Activated CD8-positive, alpha-beta memory T cell treated with anti-CD3 and anti-CD28 coated beads, Interleukin-2, amount 10 ng/mL, durations not matched to agents 7 days and 5 days (primary cell): ENCODE results near the gene USP30. TPM values are rescaled to one million over a fixed set of nuclear protein-coding genes. Genes with fewer than 3 reads are reported as not detected.
"Not testable (repeated sequence)": the region's sequence is repeated elsewhere in the genome, so short reads cannot be mapped to it uniquely, and the experiment has no call there.

Experiments
- ATAC-seq: fragments of 150-1000 bp; cut with Tn5 transposase; one replicate; pipeline ENCODE4 v1.10.0; 2021; ENCODE audit warnings: moderate library complexity
- CTCF ChIA-PET: fragments of 350-600 bp; sonication (Branson Sonifier 250); formaldehyde crosslinking; loops from one replicate; lab custom pipeline; 2021; ENCODE audit warnings: antibody characterized with exemption; lab: Charles Lee
- DNase-seq: peaks from one replicate; pipeline ENCODE4 v3.0.0-alpha.2; 2020
- H3K27ac Mint-ChIP-seq: one replicate; pipeline ENCODE4 v1.8.0; 2021; ENCODE audit warnings: mild to moderate bottlenecking, mixed read lengths
- H3K27me3 Mint-ChIP-seq: one replicate; pipeline ENCODE4 v1.8.0; 2021; ENCODE audit warnings: mixed read lengths
- H3K36me3 Mint-ChIP-seq: one replicate; pipeline ENCODE4 v1.8.0; 2021; ENCODE audit warnings: mild to moderate bottlenecking, mixed read lengths
- H3K4me1 Mint-ChIP-seq: one replicate; pipeline ENCODE4 v1.8.0; 2021; ENCODE audit warnings: mixed read lengths
- H3K4me3 Mint-ChIP-seq: one replicate; pipeline ENCODE4 v1.8.0; 2021; ENCODE audit warnings: mild to moderate bottlenecking, moderate library complexity, mixed read lengths
- H3K9me3 Mint-ChIP-seq: one replicate; pipeline ENCODE4 v1.8.0; 2022; ENCODE audit warnings: low read depth, mixed read lengths
- total RNA-seq, 2 experiments: library from RNA; stranded (reverse); gene quantifications; one replicate each; pipeline ENCODE4 v1.2.3, GENCODE V29; 2021

USP30 gene
- total RNA-seq, 2 experiments from 2014 or later, result 5.9 to 8.7 TPM

DNA sequence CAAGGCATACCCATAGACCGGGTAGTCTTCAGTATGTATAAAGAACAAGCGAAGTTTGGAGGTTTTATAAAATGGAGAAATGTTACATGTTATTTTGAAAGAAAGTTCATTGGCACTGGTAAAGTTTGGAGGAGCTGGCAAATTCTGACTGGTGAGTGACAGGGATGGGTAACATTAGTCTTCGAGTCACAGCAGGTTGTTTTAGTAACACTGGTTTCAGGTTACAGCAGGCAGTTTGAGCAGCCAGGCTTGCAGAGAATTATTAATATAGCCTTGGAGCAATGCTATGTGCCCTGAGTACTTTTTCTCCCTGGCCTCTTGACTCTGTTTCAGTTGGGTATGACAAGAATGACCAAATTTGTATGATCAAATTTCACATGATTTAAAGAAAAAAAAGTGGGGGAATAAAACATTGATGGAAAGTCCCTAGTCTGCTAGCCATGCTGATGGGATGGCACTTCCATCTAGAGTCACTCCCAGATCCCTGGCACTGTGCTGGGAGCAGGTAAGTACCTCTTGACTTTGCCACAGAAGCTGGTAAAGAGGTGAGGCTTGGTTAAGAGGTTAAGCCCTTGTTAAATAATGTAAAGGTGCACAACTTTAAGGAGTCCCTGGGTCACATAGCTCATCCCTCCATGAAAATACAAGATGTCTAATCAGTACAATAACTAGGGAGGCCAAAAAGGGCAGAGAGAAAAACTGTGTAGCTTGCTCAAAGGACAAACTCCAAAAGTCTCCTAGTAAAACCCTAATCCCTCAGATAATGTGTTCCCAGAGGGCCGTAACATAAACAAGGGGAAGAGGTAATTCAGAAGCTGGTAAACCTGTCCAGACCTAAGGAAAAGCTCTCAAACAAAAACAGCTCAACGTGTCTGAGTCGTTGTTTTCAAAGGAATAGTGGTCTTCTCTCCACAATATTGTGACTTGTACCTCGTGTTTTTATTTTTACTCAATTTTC is 18.9 kb upstream of the USP30 start:
- DNase-seq (no peak), ATAC-seq (no peak)
- H3K4me3 Mint-ChIP-seq, result no peak overlapping the region
- H3K27ac Mint-ChIP-seq, result no peak overlapping the region
- CTCF ChIA-PET, result no interaction called here
- peaks cover 38% of the 10 kb centered on the region for H3K27me3 Mint-ChIP-seq
- peaks cover 3% of the 10 kb centered on the region for H3K9me3 Mint-ChIP-seq
- peaks cover 2% of the 10 kb centered on the region for H3K36me3 Mint-ChIP-seq
- no peaks in the 10 kb centered on the region for H3K4me1 Mint-ChIP-seq

- H3K27ac Mint-ChIP-seq, result no peak overlapping the region
- no peak for ATAC-seq
- CTCF ChIA-PET, result no interaction called here
- peaks cover 8% of the 10 kb centered on the region for H3K36me3 Mint-ChIP-seq
- no peak for DNase-seq
- H3K4me3 Mint-ChIP-seq, result no peak overlapping the region
- H3K4me1 Mint-ChIP-seq, result peaks cover 8% of the 10 kb centered on the region
- peaks cover 18% of the 10 kb centered on the region for H3K27me3 Mint-ChIP-seq
- H3K9me3 Mint-ChIP-seq, result peaks cover 6% of the 10 kb centered on the region
Observed at GRCh38 chr12:109036975-109037374, 15.4 kb upstream of the USP30 start.

- H3K27ac Mint-ChIP-seq, result no peak overlapping the region
- CTCF ChIA-PET, result no interaction called here
Observed at GRCh38 chr12:109044241-109044640, 8.1 kb upstream of the USP30 start.

GRCh38 chr12:109047081-109047805 is 5.1 kb upstream of the USP30 start:
- H3K36me3 Mint-ChIP-seq, result peaks cover 2% of the 10 kb centered on the region
- H3K27ac Mint-ChIP-seq, result no peak overlapping the region
- CTCF ChIA-PET, result no interaction called here
- H3K4me1 Mint-ChIP-seq, result peaks cover 22% of the 10 kb centered on the region
- H3K27me3 Mint-ChIP-seq, result peaks cover 21% of the 10 kb centered on the region
- ATAC-seq (peak; percentile 16), DNase-seq (no peak)
- no peak overlapping the region for H3K4me3 Mint-ChIP-seq
- H3K9me3 Mint-ChIP-seq, result no peaks in the 10 kb centered on the region

More at GRCh38 chr12:109044241-109044640, 8.1 kb upstream of the USP30 start:
- ATAC-seq (no peak), DNase-seq (no peak)
- H3K9me3 Mint-ChIP-seq, result peaks cover 3% of the 10 kb centered on the region
- H3K4me1 Mint-ChIP-seq, result peaks cover 24% of the 10 kb centered on the region
- H3K36me3 Mint-ChIP-seq, result peaks cover 5% of the 10 kb centered on the region
- H3K27me3 Mint-ChIP-seq, result peaks cover 24% of the 10 kb centered on the region
- H3K4me3 Mint-ChIP-seq, result no peak overlapping the region

DNA sequence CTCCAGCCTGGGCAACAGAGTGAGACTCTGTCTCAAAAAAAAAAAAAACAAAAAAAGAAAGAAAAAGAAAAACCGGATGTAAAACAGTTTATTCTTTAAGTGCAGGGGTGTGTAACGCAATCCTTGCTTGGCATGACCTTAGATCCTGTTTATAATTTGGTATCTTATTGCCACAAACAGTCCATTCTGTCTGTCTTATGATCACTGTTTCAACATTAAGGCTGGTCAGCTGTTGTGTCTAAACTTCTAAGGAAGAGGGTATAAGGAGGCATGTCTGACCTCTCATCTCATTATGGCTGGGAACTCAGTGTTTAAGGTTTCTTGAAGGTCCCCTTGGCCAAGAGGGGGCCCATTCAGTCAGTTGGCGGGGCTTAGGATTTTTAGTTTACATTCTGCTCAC is 3.7 kb upstream of the USP30 start:
- ATAC-seq, H3K4me3 Mint-ChIP-seq, H3K27me3 Mint-ChIP-seq, H3K36me3 Mint-ChIP-seq, CTCF ChIA-PET, DNase-seq, H3K9me3 Mint-ChIP-seq, H3K27ac Mint-ChIP-seq: not testable (repeated sequence)
- peaks cover 24% of the 10 kb centered on the region for H3K4me1 Mint-ChIP-seq

- DNase-seq, H3K27me3 Mint-ChIP-seq, H3K36me3 Mint-ChIP-seq, H3K27ac Mint-ChIP-seq, H3K9me3 Mint-ChIP-seq, H3K4me3 Mint-ChIP-seq, CTCF ChIA-PET, ATAC-seq: not testable (repeated sequence)
- H3K4me1 Mint-ChIP-seq, result peaks cover 29% of the 10 kb centered on the region
Observed at GRCh38 chr12:109049794-109050193, 2.6 kb upstream of the USP30 start.

DNA sequence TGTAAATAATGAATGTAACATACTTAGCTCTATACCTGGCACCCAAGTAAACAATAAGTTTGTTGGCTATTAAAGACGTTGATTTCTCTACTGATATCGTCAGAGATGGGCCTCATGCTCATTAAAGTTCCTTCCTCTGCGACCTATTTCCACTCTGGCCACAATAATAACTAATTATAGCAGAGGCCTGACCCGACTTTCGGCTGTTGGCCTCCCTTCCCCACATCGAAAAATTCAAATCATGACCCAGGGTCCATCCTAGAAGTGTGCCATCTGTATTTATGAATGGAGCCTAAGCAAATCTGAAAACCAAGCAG is 321 bp upstream of the USP30 start:
- no peak for DNase-seq
- H3K27ac Mint-ChIP-seq, result peak overlapping the region; percentile 96
- CTCF ChIA-PET, result interaction anchor here (0.7 to 1.7 kb wide), 7 partner anchors 24 to 476 kb away, joined by 3 to 6 read pairs (median 4); partner anchors contain the start of gene ALKBH2
- H3K4me1 Mint-ChIP-seq, result peaks cover 23% of the 10 kb centered on the region
- no peak for ATAC-seq
- peaks cover 3% of the 10 kb centered on the region for H3K36me3 Mint-ChIP-seq
- no peaks in the 10 kb centered on the region for H3K9me3 Mint-ChIP-seq
- no peaks in the 10 kb centered on the region for H3K27me3 Mint-ChIP-seq
- H3K4me3 Mint-ChIP-seq, result peak overlapping the region; percentile 88

GRCh38 chr12:109053382-109054123 is 1.2 kb downstream of the USP30 start:
- Mint-ChIP-seq H3K4me1 (peaks cover 19% of the 10 kb centered on the region), H3K9me3 (no peaks in the 10 kb centered on the region), H3K4me3 (peak overlapping the region; percentile 88), H3K27me3 (no peaks in the 10 kb centered on the region), H3K27ac (peak overlapping the region; percentile 96), H3K36me3 (peaks cover 3% of the 10 kb centered on the region)
- peak; percentile 60 for DNase-seq
- peak; percentile 69 for ATAC-seq
- CTCF ChIA-PET, result interaction anchor here (1.2 to 1.9 kb wide), 4 partner anchors 39 to 435 kb away, joined by 5 to 8 read pairs (median 6); partner anchors contain the start of gene ALKBH2

DNA sequence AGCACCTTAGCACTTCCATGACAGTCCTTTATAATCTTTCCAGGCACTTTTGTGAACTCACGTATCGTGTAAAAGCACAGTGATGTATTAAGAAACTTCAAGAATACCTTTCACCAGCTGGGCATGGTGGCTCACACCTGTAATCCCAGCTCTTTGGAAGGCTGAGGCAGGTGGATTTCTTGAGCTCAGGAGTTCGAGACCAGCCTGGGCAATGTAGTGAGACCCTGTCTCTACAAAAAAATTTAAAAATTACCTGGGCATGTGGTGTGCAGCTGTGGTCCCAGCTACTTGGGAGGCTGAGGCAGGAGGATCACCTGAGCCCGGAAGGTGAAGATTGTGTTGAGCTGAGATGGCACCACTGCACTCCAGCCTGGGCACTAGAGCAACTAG is 1.7 kb downstream of the USP30 start:
- peak overlapping the region; percentile 96 for H3K27ac Mint-ChIP-seq
- not testable (repeated sequence) for H3K36me3 Mint-ChIP-seq, H3K9me3 Mint-ChIP-seq, H3K27me3 Mint-ChIP-seq, DNase-seq
- peak overlapping the region; percentile 88 for H3K4me3 Mint-ChIP-seq
- ATAC-seq, result peak; percentile 4
- CTCF ChIA-PET, result interaction anchor here (1.2 to 1.9 kb wide), 4 partner anchors 38 to 436 kb away, joined by 4 to 8 read pairs (median 6); partner anchors contain the start of gene ALKBH2
- H3K4me1 Mint-ChIP-seq, result peaks cover 15% of the 10 kb centered on the region

DNA sequence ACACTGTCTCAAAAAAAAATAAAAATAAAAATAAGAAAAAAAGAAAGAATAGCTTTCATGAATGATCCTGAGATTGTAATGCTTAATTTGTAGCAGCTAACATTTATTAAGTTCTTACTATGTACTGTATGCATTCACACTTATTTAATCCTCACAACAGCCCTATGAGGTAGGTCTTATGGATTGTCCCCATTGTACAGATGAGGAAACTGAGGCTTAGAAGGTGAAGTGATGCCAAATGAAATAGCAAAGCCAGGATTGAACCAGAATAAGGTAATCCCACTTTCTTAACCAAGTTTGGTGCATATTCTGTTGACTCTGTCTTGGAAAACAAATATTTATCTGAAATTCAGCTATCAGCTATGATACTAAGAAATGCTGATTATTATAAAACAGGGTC is 2.1 kb downstream of the USP30 start:
- Mint-ChIP-seq H3K27me3 (no peaks in the 10 kb centered on the region), H3K27ac (peak overlapping the region; percentile 96), H3K9me3 (no peaks in the 10 kb centered on the region), H3K36me3 (peaks cover 2% of the 10 kb centered on the region), H3K4me1 (peaks cover 14% of the 10 kb centered on the region), H3K4me3 (peak overlapping the region; percentile 88)
- CTCF ChIA-PET, result interaction anchor here (1.2 to 1.9 kb wide), 4 partner anchors 38 to 436 kb away, joined by 4 to 8 read pairs (median 6); partner anchors contain the start of gene ALKBH2
- ATAC-seq (no peak), DNase-seq (no peak)

- no peaks in the 10 kb centered on the region for H3K27me3 Mint-ChIP-seq
- CTCF ChIA-PET, result no interaction called here
- ATAC-seq (no peak), DNase-seq (no peak)
- no peak overlapping the region for H3K4me3 Mint-ChIP-seq
- peaks cover 2% of the 10 kb centered on the region for H3K36me3 Mint-ChIP-seq
- H3K27ac Mint-ChIP-seq, result no peak overlapping the region
- peaks cover 12% of the 10 kb centered on the region for H3K4me1 Mint-ChIP-seq
- no peaks in the 10 kb centered on the region for H3K9me3 Mint-ChIP-seq
Observed at GRCh38 chr12:109056891-109057290, 4.5 kb downstream of the USP30 start.

DNA sequence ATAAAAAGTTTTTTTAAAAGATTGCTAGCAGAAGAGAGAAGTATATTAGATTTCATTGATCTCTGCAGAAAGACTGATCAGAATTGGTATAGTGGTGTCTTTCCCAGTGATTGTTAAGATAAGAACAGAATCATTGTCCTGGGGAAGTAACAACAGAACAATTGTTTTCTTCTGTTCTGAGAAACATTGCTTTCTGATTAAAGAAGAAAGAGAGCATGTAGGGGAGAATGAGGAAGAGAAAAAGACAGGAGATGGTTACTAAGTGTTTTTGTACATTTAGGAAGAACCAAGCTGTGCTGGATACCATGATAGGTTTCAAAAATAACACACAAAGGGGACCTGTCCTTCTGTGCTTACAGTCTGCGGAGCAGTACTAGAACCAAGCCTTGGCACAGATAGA is 5.0 kb downstream of the USP30 start:
- peaks cover 8% of the 10 kb centered on the region for H3K4me1 Mint-ChIP-seq
- no peaks in the 10 kb centered on the region for H3K27me3 Mint-ChIP-seq
- ATAC-seq (no peak), DNase-seq (no peak)
- H3K27ac Mint-ChIP-seq, result no peak overlapping the region
- H3K36me3 Mint-ChIP-seq, result peaks cover 2% of the 10 kb centered on the region
- no peak overlapping the region for H3K4me3 Mint-ChIP-seq
- CTCF ChIA-PET, result no interaction called here
- H3K9me3 Mint-ChIP-seq, result no peaks in the 10 kb centered on the region

GRCh38 chr12:109058773-109059172 is 6.4 kb downstream of the USP30 start:
- peaks cover 9% of the 10 kb centered on the region for H3K4me1 Mint-ChIP-seq
- ATAC-seq, result no peak
- CTCF ChIA-PET, result interaction anchor here (3.7 kb wide), 1 partner anchor 35 kb away, joined by 16 read pairs; the partner anchor contains the start of gene ALKBH2
- no peak for DNase-seq
- H3K27ac Mint-ChIP-seq, result no peak overlapping the region
- H3K36me3 Mint-ChIP-seq, result peaks cover 2% of the 10 kb centered on the region
- no peaks in the 10 kb centered on the region for H3K9me3 Mint-ChIP-seq
- no peaks in the 10 kb centered on the region for H3K27me3 Mint-ChIP-seq
- H3K4me3 Mint-ChIP-seq, result no peak overlapping the region
